GM12801 (cell line): ENCODE measurements around the gene ZBTB46.
A peak's percentile ranks its signal among the peaks of the same experiment; 100 is the strongest.

Source experiments
- CTCF ChIP-seq: IDR thresholded peaks from one replicate; pipeline ENCODE4 v1.5.1; 2011; ENCODE audit warnings: control low read depth; ENCODE audit not compliant: insufficient read length; ENCODE audit errors: extremely low read depth

ZBTB46 gene

GRCh38 chr20:63708301-63709148 is 122.5 kb downstream of the ZBTB46 start:
- no peak for TF ChIP-seq CTCF

GRCh38 chr20:63707558-63708300 is 123.3 kb downstream of the ZBTB46 start, which contains the start of the genes ARFRP1 and ZGPAT:
Gene ARFRP1 (minus strand): TSS chr20:63707976. CDS start chr20:63707091, 885 bp downstream.
Gene ZGPAT (plus strand): TSS chr20:63708039. CDS start chr20:63708581, 542 bp downstream.
- TF ChIP-seq CTCF = no peak

GRCh38 chr20:63706852-63707557 is 124.1 kb downstream of the ZBTB46 start:
- TF ChIP-seq CTCF = peak; percentile 4

- TF ChIP-seq CTCF = no peak
Observed at GRCh38 chr20:63706027-63706695, 124.9 kb downstream of the ZBTB46 start.

- TF ChIP-seq CTCF = no peak
Observed at GRCh38 chr20:63705232-63706026, 125.6 kb downstream of the ZBTB46 start.

GRCh38 chr20:63704749-63705117 is 126.3 kb downstream of the ZBTB46 start:
- TF ChIP-seq CTCF = no peak
